ENCODE results near the gene UCP2.
A peak's percentile ranks its signal among the peaks of the same experiment; 100 is the strongest.

The UCP2 gene

GRCh38 chr11:74010306-74011300, 28.0 kb upstream of the UCP2 start:
- DNase-seq (ENCODE audit: low read depth, low spot score) = peak; percentile 68

DNA sequence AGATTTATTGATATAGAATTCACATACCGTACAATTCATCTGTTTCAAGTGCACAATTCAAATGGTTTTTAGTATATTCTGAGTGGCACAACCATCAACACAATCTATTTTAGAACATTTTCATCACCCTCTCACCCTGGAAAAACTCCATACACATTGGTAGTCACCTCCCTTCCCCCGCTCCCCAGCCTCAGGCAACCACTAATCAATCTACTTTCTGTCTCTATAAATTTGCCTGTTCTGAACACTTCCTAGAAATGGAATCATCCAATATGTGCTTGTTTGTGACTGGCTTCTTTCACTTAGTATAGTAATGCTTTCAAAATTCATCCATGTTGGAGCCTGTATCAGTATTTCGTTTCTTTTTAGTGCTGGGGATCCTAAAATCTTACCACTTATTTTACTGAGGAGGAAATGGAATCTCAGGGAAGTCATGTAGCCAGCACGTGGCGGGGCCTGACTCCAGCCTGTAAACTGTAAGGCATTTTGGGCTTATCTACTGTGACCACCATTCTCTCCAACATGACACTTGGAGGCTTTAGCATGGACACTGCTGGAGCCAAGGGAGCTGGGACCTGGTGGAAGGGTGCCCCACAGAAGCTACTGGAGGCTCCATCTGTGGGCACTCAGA, 27.1 kb upstream of the UCP2 start:
- DNase-seq (ENCODE audit: low read depth, low spot score) = no peak

- no peak for DNase-seq (ENCODE audit: low read depth, low spot score)
Measured at GRCh38 chr11:74009230-74009547, 26.5 kb upstream of the UCP2 start.

DNA sequence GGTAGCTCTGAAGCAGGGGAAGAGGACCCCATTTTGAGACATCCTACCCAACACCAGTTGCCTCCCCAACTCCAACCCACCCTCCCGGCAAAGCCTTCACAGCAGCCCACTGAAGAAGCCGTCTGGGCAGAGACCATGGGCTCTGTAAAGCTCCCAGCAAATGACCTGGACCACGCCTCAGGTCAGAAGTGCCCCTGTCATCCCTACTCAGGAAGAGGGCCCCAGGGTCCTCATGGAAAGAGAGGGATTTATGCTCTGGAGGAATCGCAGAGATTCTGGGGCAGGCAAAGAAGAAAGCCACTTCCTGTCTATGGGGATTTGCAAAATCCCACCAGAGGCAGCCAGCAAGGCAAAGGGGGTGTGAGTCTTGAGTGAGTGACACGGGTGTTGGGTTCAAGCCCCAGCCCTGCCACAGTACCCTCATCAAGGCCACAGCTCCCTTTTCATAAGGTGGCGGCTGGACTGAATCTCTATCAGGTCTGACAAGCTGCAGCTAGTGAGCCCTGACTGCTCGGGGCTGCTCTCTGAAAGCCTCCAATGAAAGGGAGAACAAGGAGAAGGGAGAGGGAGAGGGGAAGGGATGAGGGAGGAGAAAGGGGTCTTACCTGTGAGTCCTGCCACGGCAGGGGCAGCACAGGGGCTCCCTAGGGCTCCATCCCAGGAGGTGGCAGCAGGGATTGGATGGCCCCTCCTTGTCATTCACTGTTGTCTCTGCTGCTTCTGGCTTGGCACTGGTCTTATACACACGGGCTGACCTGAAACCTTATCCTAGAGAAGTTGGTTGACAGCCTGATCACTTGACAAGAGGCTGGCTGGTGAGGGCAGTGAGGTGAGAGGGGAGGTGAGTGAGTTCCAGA, 26.0 kb upstream of the UCP2 start, which contains the start of gene UCP3:
TSS of gene UCP3 (minus strand) at position 713 of the 857 bp plus-strand sequence. CDS start 2,043 bp downstream, outside the sequence.
- no peak for DNase-seq (ENCODE audit: low read depth, low spot score)

- no peak for DNase-seq (ENCODE audit: low read depth, low spot score)
Measured at GRCh38 chr11:74007691-74008372, 25.2 kb upstream of the UCP2 start.

- DNase-seq (ENCODE audit: low read depth, low spot score) = no peak
Measured at GRCh38 chr11:74006743-74007304, 24.2 kb upstream of the UCP2 start.

DNA sequence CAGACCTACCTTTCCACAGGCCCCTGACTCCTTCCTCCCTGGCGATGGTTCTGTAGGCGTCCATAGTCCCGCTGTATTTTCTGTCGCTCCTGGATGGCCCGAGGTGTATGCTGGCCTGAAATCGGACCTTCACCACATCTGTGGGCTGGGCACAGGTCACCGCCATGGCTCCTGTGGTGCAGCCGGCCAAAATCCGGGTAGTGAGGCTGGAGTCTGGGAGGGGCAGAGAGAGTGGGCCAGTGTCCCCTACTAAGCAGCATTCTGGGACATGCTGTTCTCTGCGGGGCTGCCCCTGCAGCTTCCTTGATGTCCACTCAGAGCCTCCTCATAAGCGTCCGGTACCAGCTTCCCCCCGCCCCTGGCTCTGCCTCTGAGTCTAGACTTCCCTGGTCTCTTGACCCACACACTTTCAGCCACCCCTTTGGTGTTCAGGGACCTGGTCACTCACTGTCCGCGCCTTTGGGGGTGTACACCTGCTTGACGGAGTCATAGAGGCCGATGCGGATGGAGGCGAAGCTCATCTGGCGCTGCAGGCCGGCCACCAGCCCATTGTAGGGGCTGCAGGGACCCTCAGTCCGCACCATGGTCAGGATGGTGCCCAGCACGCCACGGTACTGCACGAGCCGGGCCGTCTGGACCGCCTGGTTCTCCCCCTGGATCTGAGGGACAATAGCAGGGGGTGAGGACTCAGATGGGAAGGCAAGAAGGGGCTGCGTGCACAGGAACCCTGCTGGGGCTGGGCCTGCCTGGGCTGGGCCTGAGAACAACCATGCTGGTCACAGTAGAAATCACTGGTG, 23.3 kb upstream of the UCP2 start:
- no peak for DNase-seq (ENCODE audit: low read depth, low spot score)

DNA sequence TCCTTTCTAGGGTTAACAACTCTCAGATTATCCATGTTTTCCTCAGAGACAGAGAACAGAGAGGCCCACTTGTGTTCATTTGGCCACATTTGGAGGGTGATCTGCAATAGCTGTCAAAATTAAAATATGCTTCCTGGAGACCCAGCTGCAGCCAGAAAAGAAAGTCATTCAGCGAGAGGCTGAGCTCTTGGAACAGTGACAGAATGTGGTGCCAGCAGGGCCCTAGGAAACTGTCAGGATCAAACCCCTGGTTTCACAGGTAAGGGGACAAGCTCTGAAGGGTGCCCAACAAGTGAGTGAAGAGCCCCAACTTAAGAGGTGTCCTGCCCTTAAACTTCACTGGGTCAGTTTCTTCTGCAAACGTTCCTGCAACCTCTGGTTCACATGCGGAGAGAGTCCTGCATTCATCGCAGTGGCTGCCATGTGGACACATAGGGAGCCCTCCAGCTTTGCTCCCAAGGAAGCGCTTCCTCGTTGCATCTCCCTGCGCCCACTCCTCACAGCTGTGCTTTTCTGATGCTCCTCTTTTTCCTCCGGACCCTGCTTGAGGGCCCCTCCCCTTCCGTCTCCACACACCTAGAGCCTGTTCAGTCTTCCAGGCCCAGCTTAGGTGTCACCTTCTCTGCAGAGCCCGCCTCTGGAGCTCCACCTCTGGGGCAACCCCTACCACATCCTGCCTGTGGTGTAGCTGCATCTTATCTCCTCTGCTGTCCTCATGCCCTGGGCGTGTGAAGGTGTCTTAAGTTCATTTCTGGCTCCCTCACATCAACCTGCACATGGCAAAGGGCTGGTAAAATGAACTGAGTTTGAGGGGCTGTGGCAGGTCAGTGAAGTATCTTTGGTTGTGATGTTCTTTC, 22.3 kb upstream of the UCP2 start:
- no peak for DNase-seq (ENCODE audit: low read depth, low spot score)

DNA sequence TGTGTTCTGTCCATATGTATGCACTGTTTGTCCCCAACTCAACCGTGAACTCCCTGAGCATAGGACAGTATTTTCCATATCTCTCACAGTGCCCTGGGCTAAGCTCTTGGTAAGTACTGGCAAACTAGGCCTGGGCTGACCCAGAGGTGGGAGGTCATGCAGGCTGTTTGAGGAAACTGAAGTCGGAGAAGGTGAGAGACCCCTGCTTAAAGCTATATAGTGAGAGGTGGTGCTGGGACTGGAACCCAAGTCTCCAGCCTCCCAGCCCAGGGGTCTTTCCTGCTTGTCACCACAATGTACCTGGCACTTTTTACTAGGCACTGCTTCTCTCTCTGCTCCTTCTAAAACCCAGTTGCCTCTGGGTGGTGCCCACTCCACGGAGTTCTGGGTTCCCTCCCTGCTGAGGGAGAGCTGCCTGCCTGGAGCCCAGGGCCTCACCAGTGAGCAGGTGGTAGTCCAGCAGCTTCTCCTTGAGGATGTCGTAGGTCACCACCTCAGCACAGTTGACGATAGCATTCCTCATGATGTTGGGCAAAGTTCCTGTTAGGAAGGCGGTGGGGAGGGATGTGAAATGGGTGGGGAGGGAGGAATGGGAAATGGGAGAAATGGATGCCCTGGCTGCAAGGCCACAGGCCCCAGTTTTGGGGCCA, 21.5 kb upstream of the UCP2 start:
- DNase-seq (ENCODE audit: low read depth, low spot score) = no peak

- no peak for DNase-seq (ENCODE audit: low read depth, low spot score)
Measured at GRCh38 chr11:74002832-74003231, 20.2 kb upstream of the UCP2 start.

- no peak for DNase-seq (ENCODE audit: low read depth, low spot score)
Measured at GRCh38 chr11:74001822-74002286, 19.2 kb upstream of the UCP2 start.

GRCh38 chr11:74000307-74001133, 17.9 kb upstream of the UCP2 start:
- DNase-seq (ENCODE audit: low read depth, low spot score) = no peak

GRCh38 chr11:73999581-74000306, 17.1 kb upstream of the UCP2 start:
- DNase-seq (ENCODE audit: low read depth, low spot score) = no peak

DNA sequence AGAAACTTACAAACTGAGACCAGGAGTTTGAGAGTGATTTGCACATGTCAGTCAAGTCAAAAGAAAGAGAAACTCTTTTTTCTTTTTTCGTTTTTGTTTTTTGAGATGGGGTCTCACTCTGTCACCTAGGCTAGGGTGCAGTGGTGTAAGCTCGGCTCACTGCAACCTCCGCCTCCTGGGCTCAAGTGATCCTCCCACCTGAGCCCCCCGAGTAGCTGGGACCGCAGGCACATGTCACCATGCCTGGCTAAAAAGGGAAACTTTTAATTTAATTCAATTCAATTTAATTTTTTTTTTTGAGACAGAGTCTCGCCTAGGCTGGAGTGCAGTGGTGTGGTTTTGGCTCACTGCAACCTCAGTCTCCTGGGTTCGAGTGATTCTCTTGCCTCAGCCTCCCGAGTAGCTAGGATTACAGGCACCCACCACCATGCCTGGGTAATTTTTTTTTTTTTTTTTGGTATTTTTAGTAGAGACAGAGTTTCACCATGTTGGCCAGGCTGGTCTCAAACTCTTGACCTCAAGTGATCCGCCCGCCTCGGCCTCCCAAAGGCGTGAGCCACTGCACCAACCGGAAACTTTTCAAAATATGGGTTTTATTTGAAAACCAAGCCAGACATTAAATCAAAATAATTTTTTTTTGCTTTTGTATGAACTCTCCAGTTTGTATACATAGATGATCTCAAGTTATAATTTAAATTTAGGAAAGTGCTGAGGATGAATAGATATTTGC, 16.4 kb upstream of the UCP2 start:
- no peak for DNase-seq (ENCODE audit: low read depth, low spot score)

DNA sequence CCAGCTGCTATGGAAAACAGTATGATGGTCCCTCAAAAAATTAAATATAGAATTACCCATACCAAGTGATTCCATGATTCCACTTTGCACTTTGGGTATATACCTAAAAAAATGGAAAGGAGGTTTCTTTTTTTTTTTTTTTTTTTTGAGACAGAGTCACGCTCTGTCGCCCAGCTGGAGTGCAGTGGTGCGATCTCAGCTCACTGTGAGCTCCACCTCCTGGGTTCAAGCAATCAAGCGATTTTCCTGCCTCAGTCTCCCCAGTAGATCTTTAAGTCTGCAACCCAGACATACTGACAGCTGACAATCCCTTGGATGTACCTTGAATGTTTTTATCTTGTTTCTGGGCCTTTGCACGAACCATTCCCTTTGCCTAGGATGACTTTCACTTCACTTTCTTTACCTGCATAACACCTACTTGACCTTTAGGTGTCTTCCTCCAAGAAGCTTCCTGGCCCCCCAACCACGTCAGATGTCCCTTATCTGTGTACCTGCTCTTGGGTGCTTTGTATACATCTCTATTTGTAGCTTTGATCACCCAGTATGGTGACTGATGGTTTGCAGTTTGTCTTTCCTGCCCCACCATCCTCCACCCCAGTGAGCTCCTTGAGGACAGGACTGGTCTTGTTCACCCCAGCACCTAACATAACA, 14.6 kb upstream of the UCP2 start:
- no peak for DNase-seq (ENCODE audit: low read depth, low spot score)
